GM18505 (cell line): Measurements from ENCODE around the gene RASSF4.
A peak's percentile ranks its signal among the peaks of the same experiment; 100 is the strongest.

ENCODE experiments used
- ATAC-seq: cut with Tn5 transposase; IDR thresholded peaks from one replicate; pipeline ENCODE4 v1.9.1; 2021; ENCODE audit not compliant: unreplicated experiment
- POLR2A ChIP-seq: IDR thresholded peaks from 4 replicates; pipeline ENCODE4 v1.6.1; 2011; ENCODE audit warnings: borderline replicate concordance; ENCODE audit not compliant: insufficient read depth, insufficient read length; ENCODE audit errors: extremely low read depth

The RASSF4 gene

DNA sequence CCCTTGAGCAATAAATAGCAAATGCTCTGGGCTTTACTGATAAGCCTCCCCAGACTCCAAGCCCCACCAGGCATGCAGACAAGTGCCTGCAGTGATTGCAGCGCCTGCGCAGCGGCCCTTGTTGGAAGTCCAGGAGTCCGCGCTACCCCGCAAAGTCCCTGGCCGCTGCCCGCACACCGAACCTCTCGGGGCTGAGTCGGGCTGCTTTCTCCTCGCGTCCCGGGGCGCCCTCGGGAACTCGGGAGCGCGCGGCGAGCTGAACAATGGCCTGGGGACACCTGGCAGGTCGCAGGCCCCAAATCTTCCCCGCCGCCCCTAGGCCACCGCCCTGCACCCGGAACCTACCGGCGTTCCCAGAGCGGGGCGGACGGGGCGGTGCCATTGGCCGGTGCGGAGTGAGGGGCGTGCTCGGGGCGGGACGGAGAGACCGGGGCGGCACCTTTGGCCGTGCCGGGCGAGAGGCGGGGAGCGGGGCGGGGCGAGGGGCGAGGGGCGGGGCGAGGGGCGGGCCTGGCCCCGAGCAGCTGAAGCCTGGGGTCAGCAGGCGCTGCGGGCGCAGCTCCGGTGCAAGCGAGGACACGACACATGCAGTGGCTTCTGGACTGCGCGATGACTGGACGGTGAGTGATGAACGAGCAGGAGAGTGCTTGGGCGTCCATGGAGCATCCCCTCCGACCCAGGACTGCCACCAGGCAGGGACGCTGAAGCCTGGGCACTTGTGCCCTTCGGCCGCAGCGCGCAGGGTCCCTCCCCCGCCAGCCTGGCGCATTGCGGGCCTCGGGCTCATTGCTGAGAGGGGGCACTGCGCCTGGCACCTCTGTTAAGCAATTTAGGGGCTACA is at the start of gene RASSF4:
Gene RASSF4 (plus strand): TSS at position 556 of the 841 bp plus-strand sequence. CDS start 10,401 bp downstream, outside the sequence.
- ATAC-seq = peak; percentile 95
- peak; percentile 92 for TF ChIP-seq POLR2A

- ATAC-seq = no peak
- no peak for TF ChIP-seq POLR2A
Observed at GRCh38 chr10:44909910-44910309, 49.7 kb upstream of the RASSF4 start.

GRCh38 chr10:44910602-44911001 is 49.0 kb upstream of the RASSF4 start:
- no peak for ATAC-seq
- TF ChIP-seq POLR2A = no peak

DNA sequence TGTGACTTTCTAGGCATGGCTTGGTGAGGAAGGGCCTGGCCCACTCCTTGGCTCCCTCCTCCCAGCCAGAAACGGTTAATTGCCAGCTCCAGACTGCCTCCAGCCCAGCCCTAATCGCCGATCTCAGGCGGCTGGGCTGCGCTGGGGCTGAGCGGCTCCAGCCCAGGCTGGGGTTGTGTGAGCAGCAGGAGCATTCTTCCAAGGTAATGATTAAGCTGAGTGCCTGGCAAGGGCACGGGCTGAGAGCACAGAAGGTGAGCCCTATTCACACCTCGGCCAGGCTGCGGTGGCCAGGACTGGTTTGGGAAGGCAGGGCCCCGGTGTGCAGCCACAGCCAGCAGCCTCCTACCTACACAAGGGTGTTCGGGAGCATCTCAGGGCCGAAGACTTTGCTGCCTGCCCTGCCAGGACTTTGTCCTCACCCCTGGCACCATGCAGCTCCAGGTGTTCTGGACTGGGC is 48.5 kb upstream of the RASSF4 start, which contains the start of gene TMEM72:
Gene TMEM72 (plus strand): TSS at position 257 of the 460 bp plus-strand sequence. CDS start 176 bp downstream, at position 433.
- TF ChIP-seq POLR2A = no peak
- ATAC-seq = no peak

- no peak for TF ChIP-seq POLR2A
- no peak for ATAC-seq
Observed at GRCh38 chr10:44911951-44912350, 47.7 kb upstream of the RASSF4 start.

DNA sequence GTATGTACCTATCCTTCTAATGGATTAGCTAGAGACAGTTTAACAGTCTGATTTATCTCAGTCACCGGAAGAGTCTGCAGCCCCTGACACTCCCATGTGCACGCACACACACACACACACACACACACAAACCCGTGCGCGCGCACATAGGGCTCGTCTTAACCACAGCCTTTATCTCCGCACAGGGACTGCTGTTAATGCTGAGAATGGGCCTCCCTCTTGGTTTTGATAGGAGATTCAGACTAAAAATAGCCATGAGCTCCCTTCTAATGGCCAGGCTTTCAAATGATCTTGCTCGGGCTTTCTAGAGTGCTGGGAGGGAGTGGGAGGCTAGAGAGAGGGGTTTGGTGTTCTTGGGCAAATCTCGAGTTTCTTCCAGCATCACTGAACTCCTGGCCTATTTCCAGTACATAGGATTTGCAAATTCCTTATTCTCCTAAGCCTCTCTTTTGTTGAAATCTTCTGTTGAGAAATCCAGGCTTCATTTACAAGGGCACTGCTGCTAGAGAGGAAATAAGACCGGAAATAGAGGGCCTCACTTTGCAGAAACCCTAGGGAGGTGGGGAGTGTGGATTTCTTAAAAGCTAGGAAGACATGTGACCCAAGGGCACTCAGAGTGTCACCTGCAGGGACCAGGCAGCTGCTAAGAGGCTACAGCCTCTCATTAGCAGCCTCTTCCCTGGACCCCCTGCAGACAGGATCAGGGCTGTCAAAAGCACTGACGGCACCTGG is 46.1 kb upstream of the RASSF4 start:
- ATAC-seq = peak; percentile 60
- no peak for TF ChIP-seq POLR2A

- no peak for ATAC-seq
Observed at GRCh38 chr10:44914891-44915290, 44.7 kb upstream of the RASSF4 start.

GRCh38 chr10:44916429-44916828 is 43.2 kb upstream of the RASSF4 start:
- ATAC-seq = no peak

More at GRCh38 chr10:44914891-44915290, 44.7 kb upstream of the RASSF4 start:
- no peak for TF ChIP-seq POLR2A

GRCh38 chr10:44917848-44918247 is 41.8 kb upstream of the RASSF4 start:
- ATAC-seq = no peak
- TF ChIP-seq POLR2A = no peak

More at GRCh38 chr10:44916429-44916828, 43.2 kb upstream of the RASSF4 start:
- TF ChIP-seq POLR2A = no peak

GRCh38 chr10:44920252-44920651 is 39.4 kb upstream of the RASSF4 start:
- no peak for ATAC-seq

GRCh38 chr10:44921061-44921460 is 38.5 kb upstream of the RASSF4 start:
- no peak for ATAC-seq
- no peak for TF ChIP-seq POLR2A

More at GRCh38 chr10:44920252-44920651, 39.4 kb upstream of the RASSF4 start:
- no peak for TF ChIP-seq POLR2A

DNA sequence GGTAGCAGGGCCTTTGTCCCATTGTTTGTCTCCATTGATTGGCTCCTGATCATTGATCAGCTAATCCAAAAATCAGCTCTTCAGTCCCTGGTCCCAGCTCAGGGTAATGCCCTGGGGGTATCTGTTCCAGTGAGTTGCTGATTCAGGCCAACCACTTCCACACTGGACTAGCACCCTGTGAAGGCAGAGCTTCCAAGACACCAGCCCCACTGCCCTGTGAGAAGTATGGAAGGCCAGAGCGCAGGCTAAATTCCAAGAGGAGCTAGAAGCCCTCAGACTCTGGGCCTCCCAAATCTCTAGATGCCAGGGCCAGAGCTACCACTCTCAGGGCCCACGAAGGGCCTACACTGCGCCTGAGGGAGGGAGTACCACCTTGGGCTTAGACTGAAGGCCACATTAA is 38.1 kb upstream of the RASSF4 start:
- ATAC-seq = no peak
- no peak for TF ChIP-seq POLR2A

GRCh38 chr10:44922021-44922420 is 37.6 kb upstream of the RASSF4 start:
- no peak for ATAC-seq
- TF ChIP-seq POLR2A = no peak
